GM19455 (cell line): ENCODE data around the gene DRGX.

Source experiments
- ATAC-seq: cut with Tn5 transposase; IDR thresholded peaks from one replicate; pipeline ENCODE4 v1.9.1; 2021; ENCODE audit not compliant: unreplicated experiment

Gene DRGX

GRCh38 chr10:49363309-49364031 lies 32.4 kb downstream of the DRGX start:
- no peak for ATAC-seq

- peak; percentile 88 for ATAC-seq
Observed at GRCh38 chr10:49362596-49363260, 33.2 kb downstream of the DRGX start.

GRCh38 chr10:49361735-49362568 lies 33.9 kb downstream of the DRGX start:
- ATAC-seq = no peak

- ATAC-seq = no peak
Observed at GRCh38 chr10:49361178-49361554, 34.7 kb downstream of the DRGX start.

- no peak for ATAC-seq
Observed at GRCh38 chr10:49360271-49361177, 35.4 kb downstream of the DRGX start.

- ATAC-seq = no peak
Observed at GRCh38 chr10:49359349-49360270, 36.3 kb downstream of the DRGX start.

DNA sequence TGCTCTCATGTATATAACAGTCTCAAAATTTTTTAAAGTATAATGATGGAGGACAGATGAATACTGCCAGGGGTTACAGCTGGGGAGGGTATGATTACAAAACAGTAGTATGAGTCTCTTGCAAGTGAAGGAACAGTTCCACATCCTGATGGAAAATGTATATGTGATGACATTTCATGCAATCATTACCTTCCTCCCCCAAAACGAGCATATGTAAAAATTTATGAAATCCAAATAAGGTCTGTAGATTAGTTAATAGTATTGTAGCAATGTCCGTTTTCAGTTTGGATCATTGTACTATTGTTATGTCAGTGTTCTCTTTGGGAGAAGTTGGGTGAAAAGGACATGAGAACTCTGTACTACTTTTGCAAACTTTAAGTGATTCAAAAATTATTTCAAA lies 38.0 kb downstream of the DRGX start:
- no peak for ATAC-seq

DNA sequence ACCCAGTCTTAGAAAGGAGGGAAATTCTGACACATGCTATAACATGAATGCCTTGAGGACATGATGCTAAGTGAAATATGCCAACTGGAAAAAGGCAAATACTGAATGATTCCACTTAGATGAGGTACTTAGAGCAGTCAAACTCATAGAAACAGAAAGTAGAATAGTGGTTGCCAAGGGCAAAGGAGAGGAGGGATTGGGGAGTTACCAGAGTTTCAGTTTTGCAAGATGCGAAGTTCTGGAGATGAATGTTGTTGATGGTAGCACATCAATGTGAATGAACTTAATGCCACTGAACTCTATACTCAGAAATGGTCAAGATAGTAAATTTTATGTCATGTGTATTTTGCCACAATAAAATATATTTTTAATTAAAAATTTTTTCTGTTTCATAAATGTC lies 38.9 kb downstream of the DRGX start:
- ATAC-seq = no peak

DNA sequence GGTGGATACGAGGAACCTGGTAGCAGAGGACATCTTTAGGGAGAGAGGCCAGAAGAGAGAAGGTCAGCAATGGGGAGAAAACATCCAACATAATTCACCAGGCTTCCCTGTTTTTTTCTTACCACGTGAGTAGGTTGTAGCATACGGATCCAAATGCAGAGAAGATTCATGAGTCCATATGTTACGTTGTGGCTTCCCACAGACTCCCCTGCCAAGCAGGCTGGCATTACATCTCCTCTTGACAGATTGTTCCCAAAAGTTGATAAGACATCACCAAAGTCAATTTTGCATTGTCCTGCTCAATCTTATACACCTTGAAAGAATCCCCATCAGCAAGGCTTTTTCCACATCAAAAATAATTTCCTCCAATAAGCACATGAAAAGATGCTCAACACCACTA lies 39.7 kb downstream of the DRGX start:
- no peak for ATAC-seq

DNA sequence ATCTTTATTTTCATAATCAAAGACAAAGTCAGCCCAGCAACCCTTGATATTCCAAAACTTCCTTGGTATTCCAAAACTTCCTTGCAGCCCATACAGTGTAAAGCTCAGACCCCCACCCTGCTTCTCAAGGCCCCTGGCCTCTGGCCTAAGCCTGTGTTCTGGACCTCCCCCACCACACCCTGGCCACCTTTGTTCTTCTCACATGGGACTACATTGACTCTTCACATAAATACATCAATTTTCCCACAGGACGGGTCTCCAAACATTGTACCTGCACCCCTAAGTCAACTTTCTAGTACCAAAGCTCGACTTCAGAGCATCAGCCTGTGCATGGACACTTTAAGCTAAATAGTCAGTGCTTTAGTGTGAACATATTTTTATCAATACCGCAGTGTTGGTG lies 40.7 kb downstream of the DRGX start:
- ATAC-seq = no peak

GRCh38 chr10:49354593-49354992 lies 41.3 kb downstream of the DRGX start:
- ATAC-seq = no peak

DNA sequence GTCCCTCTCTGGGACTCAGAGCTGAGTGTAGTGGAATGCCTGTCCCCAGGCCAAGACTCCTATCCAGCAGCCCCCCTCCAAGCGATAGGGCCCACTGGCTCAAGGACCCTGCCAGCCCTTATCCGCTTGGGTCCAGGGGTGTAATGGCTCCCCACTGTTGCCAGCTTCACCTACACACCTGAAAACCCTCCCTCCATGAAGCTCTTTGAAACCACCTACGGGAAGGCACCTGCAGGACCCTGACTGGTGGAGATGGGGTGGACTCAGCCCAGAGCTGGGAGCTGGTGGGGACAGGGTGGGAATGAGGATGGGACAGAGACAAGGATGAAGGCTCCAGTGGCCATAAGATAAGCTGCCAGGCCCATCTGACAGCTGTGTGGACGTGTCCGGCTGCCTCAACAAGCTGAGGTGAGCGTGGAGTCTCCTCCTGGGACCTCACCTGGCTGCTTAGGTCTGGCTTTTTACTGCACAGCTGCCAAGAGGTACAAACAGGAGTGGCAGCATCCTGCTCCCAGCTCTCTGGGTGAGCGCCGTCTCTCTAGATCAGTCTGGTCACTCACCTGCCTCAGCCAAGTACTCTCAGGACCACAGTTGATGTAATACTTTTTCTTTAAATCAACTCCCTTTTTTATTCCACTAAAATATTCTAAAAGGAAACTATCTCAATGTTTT lies 41.9 kb downstream of the DRGX start:
- no peak for ATAC-seq

- ATAC-seq = no peak
Observed at GRCh38 chr10:49353026-49353894, 42.6 kb downstream of the DRGX start.

DNA sequence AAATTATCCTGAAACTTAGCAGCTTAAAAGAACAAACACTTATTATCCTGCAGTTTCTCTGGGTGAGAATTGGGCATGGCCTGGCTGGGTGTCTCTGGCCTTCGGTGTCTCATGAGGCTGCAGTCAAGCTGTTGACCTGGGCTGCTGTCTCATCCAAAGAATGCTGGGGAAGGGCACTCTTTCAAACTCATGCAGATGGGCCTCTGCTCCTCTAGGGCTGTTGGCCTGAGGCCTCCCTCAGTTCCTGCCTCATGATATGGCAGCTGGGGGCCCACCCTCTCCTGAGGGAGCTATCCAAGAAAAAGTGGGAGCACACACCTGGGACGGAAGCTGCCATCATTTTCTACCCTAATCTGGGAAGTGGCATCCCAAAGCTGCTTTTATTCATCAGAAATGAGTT lies 43.6 kb downstream of the DRGX start:
- no peak for ATAC-seq

DNA sequence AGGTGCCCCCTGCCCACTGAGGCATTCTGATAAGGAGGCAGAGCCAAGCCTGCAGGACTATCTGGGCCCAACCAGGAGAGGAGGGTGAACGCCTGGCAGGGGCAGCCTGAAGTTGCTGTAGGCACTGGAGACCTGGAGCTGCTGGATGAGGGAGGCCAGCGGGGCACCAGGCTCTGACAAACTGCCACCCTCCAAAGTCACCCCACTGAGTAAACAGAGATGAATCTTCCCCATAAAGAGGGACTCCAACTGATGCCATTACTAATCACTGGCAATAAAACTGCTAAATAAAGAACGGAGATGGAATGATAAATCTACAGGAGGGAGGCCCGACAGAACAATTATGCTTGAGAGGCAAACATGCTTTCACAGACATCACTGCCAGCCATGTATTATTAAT lies 44.2 kb downstream of the DRGX start:
- ATAC-seq = no peak

- no peak for ATAC-seq
Observed at GRCh38 chr10:49350846-49351532, 44.9 kb downstream of the DRGX start.

DNA sequence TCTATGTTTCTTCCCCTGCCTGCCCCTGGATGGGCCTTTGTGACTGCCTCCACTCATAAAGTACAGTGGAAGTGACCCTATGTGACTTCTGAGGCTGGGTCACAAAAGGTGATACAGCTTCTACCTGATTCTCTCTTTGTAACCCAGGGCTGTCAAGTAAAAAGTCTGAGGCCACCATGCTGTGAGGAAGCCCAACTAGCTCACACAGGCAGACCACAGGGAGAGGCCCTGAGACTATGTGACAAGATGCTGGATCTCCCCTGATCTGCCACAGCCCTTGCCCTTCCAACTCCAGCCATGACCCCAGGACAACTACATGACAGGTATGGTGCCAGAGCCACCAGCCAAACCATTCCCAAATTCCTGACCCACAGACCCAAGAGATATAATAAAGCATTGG lies 45.8 kb downstream of the DRGX start:
- no peak for ATAC-seq

DNA sequence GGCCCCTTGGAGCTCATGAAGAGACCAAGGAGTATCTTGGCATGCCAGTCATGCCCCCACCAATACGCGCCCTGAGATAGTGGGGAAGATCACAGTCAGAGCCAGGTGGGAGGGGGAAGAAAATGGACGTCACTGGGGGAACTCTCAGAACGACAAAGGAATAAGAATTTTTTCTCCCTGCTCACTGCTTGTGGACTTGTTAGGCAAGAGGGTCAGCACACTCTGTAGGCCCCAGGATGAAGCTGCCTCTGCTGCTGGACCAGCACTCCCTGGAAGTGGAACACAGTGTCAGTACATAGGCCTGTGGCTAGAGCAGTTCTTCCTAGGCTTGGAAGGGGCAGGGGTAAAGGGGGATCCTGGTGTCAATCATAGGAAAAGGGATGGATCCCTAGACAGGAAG lies 46.5 kb downstream of the DRGX start:
- ATAC-seq = no peak
